Stimulated activated CD4-positive, alpha-beta T cell treated with anti-CD3 and anti-CD28 coated beads, Interleukin-1b, Interleukin-23, amount 100 ng/mL, for 1 hour (primary cell): ENCODE measurements around the gene VPS18.

ENCODE experiments used
- DNase-seq, 2 donors: peaks; one replicate each; pipeline ENCODE4 v3.0.0-alpha.2; 2020; ENCODE audit warnings: low read depth in 2 of 2

Gene VPS18

GRCh38 chr15:40870716-40871115 lies 23.5 kb upstream of the VPS18 start:
- no peak for DNase-seq

- no peak for DNase-seq
Observed at GRCh38 chr15:40871749-40872617, 22.3 kb upstream of the VPS18 start.

GRCh38 chr15:40872791-40873693 lies 21.2 kb upstream of the VPS18 start:
- DNase-seq: no peak

GRCh38 chr15:40873694-40874561 lies 20.3 kb upstream of the VPS18 start, which contains the start of gene RHOV:
TSS of gene RHOV (minus strand) at chr15:40874234. CDS start at chr15:40874139, 95 bp downstream.
- DNase-seq: peak in 1 of 2 donors; percentile 32

GRCh38 chr15:40875991-40876730 lies 18.1 kb upstream of the VPS18 start:
- DNase-seq: no peak

GRCh38 chr15:40877694-40878093 lies 16.6 kb upstream of the VPS18 start:
- no peak for DNase-seq

GRCh38 chr15:40878785-40879184 lies 15.5 kb upstream of the VPS18 start:
- DNase-seq: no peak

- no peak for DNase-seq
Observed at GRCh38 chr15:40879609-40880008, 14.6 kb upstream of the VPS18 start.

- DNase-seq: no peak
Observed at GRCh38 chr15:40881351-40881750, 12.9 kb upstream of the VPS18 start.

- no peak for DNase-seq
Observed at GRCh38 chr15:40886586-40886985, 7.7 kb upstream of the VPS18 start.

GRCh38 chr15:40889112-40889511 lies 5.1 kb upstream of the VPS18 start:
- DNase-seq: no peak

- DNase-seq: no peak
Observed at GRCh38 chr15:40891138-40891537, 3.1 kb upstream of the VPS18 start.

- no peak for DNase-seq
Observed at GRCh38 chr15:40891810-40892446, 2.3 kb upstream of the VPS18 start.

GRCh38 chr15:40892447-40893012 lies 1.7 kb upstream of the VPS18 start:
- DNase-seq: no peak

- DNase-seq: no peak
Observed at GRCh38 chr15:40893019-40893670, 1.1 kb upstream of the VPS18 start.

GRCh38 chr15:40894681-40895448 lies 615 bp downstream of the VPS18 start:
- no peak for DNase-seq

- no peak for DNase-seq
Observed at GRCh38 chr15:40899536-40900207, 5.4 kb downstream of the VPS18 start.
